HG02970 (cell line): ENCODE results near the gene RPLP1.

Source experiments
- ATAC-seq: cut with Tn5 transposase; IDR thresholded peaks from one replicate; pipeline ENCODE4 v1.9.1; 2021; ENCODE audit warnings: mild to moderate bottlenecking, moderate library complexity, moderate number of reproducible peaks; ENCODE audit not compliant: unreplicated experiment, low FRiP score

Gene RPLP1

GRCh38 chr15:69491038-69491505, 38.5 kb downstream of the RPLP1 start:
- no peak for ATAC-seq

DNA sequence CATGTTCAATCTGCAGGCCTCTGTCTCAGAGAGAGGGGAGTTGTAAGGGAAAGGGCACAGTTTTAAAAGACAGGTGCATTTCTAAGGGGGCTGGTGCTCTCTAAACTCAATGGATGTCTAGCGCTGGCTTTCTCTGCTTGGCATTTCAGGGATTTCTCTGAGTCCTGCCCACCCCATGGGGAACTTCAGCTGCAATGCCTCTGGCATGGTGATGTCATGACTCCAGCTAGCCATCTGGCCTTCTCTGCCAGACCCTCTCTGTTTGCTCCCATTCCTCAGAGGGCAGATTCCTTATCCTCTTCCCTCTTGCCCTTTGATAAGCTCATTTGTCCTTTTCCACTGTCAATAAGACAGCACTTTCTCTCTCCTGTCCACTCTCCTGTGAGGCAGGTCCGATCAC, 40.8 kb downstream of the RPLP1 start:
- no peak for ATAC-seq

- no peak for ATAC-seq
Observed at GRCh38 chr15:69496001-69496400, 43.4 kb downstream of the RPLP1 start.

- ATAC-seq: no peak
Observed at GRCh38 chr15:69497076-69497475, 44.5 kb downstream of the RPLP1 start.

GRCh38 chr15:69497667-69498066, 45.0 kb downstream of the RPLP1 start:
- no peak for ATAC-seq

- no peak for ATAC-seq
Observed at GRCh38 chr15:69498282-69498681, 45.7 kb downstream of the RPLP1 start.

- no peak for ATAC-seq
Observed at GRCh38 chr15:69498987-69499386, 46.4 kb downstream of the RPLP1 start.

- ATAC-seq: no peak
Observed at GRCh38 chr15:69499521-69500211, 47.0 kb downstream of the RPLP1 start.

DNA sequence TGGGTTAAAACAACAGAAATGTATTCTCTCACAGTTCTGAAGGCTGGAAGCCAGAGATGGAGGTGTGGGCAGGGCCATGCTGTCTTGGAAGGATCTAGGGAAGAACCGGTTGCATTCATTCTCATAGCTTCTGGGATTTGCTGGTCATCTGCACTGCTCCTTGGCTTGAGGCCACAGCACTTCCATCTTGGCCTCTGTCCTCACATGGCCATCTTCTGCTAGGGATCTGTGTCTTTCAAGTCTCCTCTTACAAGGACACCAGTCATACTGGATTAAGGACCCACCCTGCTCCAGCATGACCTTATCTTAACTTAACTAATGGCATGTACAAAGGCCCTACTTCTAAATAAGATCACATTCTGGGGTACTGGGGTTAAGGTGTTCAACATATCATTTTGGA, 47.7 kb downstream of the RPLP1 start:
- ATAC-seq: no peak

DNA sequence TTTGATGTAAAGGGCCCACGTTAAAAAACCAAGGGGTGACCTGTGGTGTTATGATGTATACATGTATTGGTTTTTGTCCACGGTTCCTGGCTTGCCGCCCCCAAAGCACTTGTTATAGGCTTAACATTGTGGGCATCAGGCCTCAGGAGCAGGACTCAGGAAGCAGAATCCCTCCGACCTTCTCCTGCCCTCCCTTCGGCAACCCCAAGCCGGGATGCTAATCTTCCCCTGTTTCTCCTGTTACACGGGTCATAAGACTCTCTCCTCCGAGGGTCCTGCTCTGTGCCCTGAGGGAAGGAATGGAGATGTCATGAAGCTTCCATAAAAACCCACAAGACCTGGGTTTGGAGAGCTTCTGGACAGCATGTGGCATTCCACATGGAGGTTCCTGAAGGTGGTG, 48.8 kb downstream of the RPLP1 start:
- ATAC-seq: no peak

- no peak for ATAC-seq
Observed at GRCh38 chr15:69502470-69503045, 49.9 kb downstream of the RPLP1 start.

GRCh38 chr15:69504352-69505040, 51.9 kb downstream of the RPLP1 start:
- ATAC-seq: no peak
